GF-D8 (cell line): Measurements from ENCODE around the gene SUPT5H.
A peak's percentile ranks its signal among the peaks of the same experiment; 100 is the strongest.

Experiments
- DNase-seq: peaks from one replicate; lab custom pipeline; 2025; lab: John Stamatoyannopoulos, UW

SUPT5H gene

GRCh38 chr19:39445196-39446111 is at the start of gene SUPT5H:
TSS of gene SUPT5H (plus strand) at chr19:39445582. CDS start at chr19:39445891, 309 bp downstream.
- peak; percentile 90 for DNase-seq

DNA sequence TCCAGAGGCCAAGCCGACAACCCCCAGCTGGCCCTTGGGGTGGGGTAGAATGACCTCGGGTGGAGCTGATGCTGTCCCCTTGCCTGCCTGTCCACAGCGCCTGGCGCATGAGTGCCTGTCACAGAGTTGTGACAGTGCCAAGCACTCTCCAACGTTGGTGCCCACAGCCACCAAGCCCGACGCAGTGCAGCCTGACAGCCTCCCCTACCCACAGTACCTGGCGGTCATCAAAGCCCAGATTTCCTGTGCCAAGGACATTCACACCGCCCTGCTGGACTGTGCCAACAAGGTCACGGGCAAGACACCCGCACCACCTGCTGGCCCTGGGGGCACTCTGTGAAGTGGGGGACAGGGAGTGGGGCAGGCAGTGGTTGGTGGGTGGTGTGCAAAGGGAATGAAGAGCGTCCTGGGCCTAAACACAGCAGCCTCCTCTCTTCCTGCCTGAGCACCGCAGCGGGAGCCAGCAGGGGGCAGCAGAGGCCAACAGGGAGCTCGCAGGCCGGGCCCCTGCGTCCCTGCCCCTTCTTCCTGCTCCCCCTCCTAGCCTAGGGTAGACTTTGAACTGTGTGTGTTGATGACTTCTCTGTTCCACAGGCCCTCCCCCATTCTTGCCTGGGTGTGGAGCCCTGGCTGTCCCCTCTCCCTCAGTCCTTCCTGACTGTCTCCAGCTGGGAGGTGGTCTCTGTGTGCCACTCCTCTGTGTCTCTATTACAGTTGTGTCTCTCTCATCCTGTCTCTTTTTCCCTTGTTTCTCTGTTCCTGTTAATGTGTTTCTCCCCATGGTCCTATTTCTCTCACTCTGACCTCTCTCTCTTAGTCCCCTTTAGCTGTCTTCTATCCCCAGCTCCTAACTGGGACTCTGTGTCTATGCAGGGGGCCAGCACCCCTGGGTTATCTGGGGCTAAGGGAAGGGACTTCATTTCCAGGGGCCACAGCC is 47.8 kb upstream of the SUPT5H start:
- peak; percentile 69 for DNase-seq

DNA sequence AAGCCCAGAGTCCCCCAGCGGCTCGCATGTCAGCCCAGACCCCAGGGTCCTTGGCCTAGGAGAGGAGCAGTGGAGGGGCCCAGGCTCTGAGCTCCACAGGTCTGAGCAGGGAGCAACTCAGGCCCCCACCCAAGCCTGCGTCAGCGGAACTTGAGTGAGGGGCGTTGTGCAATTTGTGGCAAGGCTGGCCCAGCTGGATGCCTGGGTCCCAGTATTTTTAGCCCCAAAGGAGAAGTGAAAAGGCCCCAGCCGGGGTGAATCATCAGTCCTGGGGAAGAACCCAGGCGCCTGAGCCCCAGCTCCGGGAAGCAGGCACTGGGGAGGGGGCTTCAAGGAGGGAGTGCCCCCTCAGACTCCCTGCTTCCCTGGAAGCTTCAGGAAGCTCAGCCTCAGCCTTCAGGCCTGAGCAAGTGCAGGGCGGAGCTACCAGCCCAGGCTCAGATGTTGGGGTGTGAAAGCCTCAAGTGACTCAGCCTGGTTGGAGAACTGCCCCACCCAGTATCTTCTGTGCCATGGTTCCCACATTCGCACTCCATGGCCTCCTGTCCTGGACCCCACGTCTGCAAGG is 47.0 kb upstream of the SUPT5H start:
- DNase-seq = peak; percentile 60

DNA sequence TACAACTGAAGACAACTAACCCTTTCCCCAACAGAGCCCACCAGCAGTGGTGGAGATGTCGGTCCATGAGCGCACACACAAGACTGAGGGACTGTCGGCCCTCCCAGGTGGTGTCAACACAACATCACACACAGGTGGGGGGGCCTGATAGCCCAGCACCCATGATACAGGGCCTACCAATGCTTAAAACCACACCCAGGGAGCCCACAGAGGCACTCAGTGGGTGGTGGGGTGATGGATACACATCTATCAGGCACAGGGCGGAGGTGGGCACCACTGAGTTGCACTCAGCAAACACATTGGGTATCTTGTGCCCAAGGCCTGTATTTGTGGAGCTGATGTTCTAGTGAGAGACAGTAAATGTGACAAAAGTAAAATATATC is 45.7 kb upstream of the SUPT5H start:
- no peak for DNase-seq

GRCh38 chr19:39400061-39400460 is 45.3 kb upstream of the SUPT5H start:
- no peak for DNase-seq

GRCh38 chr19:39401070-39401548 is 44.3 kb upstream of the SUPT5H start:
- no peak for DNase-seq

DNA sequence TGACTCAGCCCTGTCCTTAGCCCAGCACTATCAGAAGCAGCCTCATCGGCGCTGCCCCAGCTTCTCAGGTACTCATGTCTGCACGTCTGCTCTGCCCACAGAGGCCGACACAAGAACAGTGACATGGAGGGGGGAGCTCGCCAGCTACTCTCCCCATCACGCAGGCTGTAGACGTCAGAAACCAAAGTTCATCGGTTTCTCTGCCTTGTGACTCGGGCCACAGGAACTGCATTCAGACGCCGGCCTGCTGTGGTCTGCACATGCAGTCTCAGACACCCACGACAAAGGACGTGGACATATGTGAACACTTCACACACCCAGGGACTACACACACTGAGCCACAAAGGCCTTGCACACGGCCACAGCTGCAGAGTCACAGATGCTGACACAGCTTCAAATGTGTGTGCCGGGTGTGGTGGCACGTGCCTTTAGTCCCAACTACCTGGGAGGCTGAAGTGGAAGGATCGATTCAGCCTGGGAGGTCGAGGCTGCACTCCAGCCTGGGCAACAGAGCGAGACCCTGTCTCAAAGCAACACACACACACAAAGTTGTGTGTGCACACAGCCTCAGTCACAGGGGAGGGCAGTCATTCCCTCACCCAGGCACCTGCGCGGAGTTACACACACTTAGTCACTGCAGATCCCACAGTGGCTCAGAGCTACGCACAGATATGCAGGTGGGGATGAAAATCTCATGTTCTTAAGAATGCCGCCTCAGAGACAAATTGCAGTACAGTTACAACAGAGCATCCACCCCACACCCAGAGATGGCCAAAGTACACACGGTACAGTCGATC is 43.6 kb upstream of the SUPT5H start:
- peak; percentile 57 for DNase-seq

GRCh38 chr19:39402346-39403300 is 42.8 kb upstream of the SUPT5H start:
- peak; percentile 81 for DNase-seq

- peak; percentile 70 for DNase-seq
Observed at GRCh38 chr19:39403331-39404312, 41.8 kb upstream of the SUPT5H start.

GRCh38 chr19:39405261-39405957 is 40.0 kb upstream of the SUPT5H start:
- DNase-seq = no peak

DNA sequence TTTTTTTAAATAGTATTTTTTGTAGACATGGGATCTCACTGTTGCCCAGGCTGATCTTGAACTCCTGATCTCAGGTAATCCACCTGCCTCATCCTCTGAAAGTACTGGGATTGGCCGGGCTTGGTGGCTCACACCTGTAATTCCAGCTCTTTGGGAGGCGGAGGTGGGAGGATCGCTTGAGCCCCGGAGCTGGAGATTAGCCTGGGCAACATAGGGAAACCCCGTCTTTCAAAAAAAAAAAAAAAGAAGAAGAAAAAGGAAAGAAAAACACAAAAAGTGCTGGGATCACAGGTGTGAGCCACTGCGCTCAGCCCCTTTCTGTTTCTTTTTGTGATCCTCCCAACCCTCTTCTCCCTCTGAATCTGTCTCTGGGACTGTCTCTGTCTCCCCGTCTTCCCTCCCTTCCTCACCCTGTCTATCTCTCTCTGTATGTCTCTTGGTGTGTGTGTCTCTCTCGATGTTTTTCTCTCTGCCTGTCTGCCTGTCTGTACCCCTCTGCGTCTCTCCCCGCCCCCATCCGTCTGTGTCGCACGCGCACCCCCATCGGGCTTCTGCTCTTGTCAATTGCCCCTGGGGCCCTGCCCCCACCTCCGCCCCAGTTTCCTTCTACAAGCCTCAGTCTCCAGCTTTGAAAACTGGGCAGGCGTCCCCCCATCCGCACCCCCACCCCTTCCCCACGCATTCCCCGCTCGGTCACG is 39.3 kb upstream of the SUPT5H start:
- no peak for DNase-seq

- peak; percentile 27 for DNase-seq
Observed at GRCh38 chr19:39406656-39407409, 38.5 kb upstream of the SUPT5H start, which contains the start of gene ZFP36. TSS of gene ZFP36 (plus strand) at chr19:39406847. CDS start at chr19:39406905, 58 bp downstream.

DNA sequence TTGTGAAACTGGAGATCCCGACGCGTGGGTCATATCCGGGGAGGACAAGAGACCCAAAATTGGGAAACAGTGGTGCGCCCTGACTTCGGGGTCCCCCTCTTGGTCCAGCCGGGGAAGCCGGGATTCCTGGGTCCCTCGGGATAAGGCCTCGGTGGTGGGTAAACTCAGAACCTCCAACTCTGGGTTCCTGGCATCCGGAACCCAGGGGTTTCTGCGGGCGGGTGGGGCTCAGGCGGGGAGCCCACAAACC is 38.0 kb upstream of the SUPT5H start:
- no peak for DNase-seq

- peak; percentile 8 for DNase-seq
Observed at GRCh38 chr19:39407660-39408391, 37.6 kb upstream of the SUPT5H start.

DNA sequence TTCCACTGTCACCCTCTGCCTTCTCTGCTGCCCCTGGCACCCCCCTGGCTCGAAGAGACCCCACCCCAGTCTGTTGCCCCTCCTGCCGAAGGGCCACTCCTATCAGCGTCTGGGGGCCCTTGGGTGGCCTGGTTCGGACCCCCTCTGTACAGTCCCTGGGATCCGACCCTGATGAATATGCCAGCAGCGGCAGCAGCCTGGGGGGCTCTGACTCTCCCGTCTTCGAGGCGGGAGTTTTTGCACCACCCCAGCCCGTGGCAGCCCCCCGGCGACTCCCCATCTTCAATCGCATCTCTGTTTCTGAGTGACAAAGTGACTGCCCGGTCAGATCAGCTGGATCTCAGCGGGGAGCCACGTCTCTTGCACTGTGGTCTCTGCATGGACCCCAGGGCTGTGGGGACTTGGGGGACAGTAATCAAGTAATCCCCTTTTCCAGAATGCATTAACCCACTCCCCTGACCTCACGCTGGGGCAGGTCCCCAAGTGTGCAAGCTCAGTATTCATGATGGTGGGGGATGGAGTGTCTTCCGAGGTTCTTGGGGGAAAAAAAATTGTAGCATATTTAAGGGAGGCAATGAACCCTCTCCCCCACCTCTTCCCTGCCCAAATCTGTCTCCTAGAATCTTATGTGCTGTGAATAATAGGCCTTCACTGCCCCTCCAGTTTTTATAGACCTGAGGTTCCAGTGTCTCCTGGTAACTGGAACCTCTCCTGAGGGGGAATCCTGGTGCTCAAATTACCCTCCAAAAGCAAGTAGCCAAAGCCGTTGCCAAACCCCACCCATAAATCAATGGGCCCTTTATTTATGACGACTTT is 36.8 kb upstream of the SUPT5H start:
- no peak for DNase-seq
